Hepatic stellate cell (primary cell): ENCODE measurements around the gene CYB5A.
"Not testable (repeated sequence)": the region's sequence is repeated elsewhere in the genome, so short reads cannot be mapped to it uniquely, and the experiment has no call there.

Source experiments
- DNase-seq: peaks from one replicate; pipeline ENCODE4 v3.0.0; 2011; ENCODE audit warnings: low spot score

CYB5A gene

GRCh38 chr18:74291771-74292540 lies at the start of gene CYB5A:
TSS of gene CYB5A (minus strand) at chr18:74291963. CDS start at chr18:74291875, 88 bp downstream.
- peak; percentile 100 for DNase-seq

GRCh38 chr18:74337912-74338309 lies 46.1 kb upstream of the CYB5A start:
- no peak for DNase-seq

- no peak for DNase-seq
Observed at GRCh38 chr18:74337155-74337911, 45.6 kb upstream of the CYB5A start.

- no peak for DNase-seq
Observed at GRCh38 chr18:74336656-74337055, 44.9 kb upstream of the CYB5A start.

DNA sequence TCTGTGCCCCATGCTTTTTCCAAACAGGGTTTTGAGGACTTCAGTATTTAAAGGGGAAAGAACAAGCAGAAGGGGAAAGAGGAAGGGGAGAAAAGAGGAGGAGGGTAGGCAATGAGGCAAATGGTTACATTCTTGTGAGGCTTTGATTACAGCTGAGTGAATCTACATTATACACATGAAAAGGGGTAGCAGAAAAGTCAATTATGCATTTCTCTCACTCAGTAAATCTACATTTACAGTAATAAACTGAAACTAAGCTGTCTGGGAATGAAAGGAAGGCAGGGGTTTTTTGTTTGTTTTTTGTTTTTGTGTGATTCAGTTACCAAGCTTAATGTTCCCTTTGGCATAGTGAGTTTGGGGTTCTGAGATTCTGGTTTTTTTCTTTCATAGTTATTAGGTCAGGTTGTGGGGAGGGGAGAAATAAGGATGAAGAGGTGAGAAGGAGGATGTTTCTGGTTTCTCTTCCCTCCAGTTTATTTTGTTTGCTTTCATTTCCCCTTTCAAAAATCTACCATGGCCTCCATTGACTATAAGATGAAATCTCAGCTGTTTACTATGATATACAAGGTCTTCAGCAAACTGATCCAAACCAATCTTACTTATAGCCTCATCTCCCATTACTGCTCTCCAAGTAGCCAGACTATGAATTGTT lies 42.6 kb upstream of the CYB5A start:
- no peak for DNase-seq

- DNase-seq = no peak
Observed at GRCh38 chr18:74333091-74333490, 41.3 kb upstream of the CYB5A start.

DNA sequence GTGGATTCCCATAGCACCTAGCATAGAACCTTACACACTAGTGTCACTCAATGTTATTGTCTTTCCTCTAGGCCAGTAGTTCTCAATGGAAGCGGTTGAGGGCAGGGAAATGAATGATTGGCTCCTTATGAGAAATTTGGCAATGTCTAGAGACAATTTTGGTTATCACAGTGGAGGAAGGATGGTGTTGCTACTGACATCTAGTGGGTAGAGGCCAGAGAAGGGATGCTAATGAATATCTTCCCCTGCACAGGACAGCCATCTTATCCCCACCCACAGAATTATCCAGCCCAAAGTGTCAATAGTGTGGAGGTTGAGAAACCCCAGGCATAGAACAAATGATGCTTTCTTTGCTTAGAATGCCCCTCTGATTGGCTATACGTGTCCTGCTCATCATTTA lies 39.6 kb upstream of the CYB5A start:
- no peak for DNase-seq

GRCh38 chr18:74329688-74330205 lies 38.0 kb upstream of the CYB5A start:
- DNase-seq = no peak

GRCh38 chr18:74328206-74328605 lies 36.4 kb upstream of the CYB5A start:
- DNase-seq = no peak

GRCh38 chr18:74326791-74327190 lies 35.0 kb upstream of the CYB5A start:
- not testable (repeated sequence) for DNase-seq

- DNase-seq = no peak
Observed at GRCh38 chr18:74326231-74326630, 34.5 kb upstream of the CYB5A start.

DNA sequence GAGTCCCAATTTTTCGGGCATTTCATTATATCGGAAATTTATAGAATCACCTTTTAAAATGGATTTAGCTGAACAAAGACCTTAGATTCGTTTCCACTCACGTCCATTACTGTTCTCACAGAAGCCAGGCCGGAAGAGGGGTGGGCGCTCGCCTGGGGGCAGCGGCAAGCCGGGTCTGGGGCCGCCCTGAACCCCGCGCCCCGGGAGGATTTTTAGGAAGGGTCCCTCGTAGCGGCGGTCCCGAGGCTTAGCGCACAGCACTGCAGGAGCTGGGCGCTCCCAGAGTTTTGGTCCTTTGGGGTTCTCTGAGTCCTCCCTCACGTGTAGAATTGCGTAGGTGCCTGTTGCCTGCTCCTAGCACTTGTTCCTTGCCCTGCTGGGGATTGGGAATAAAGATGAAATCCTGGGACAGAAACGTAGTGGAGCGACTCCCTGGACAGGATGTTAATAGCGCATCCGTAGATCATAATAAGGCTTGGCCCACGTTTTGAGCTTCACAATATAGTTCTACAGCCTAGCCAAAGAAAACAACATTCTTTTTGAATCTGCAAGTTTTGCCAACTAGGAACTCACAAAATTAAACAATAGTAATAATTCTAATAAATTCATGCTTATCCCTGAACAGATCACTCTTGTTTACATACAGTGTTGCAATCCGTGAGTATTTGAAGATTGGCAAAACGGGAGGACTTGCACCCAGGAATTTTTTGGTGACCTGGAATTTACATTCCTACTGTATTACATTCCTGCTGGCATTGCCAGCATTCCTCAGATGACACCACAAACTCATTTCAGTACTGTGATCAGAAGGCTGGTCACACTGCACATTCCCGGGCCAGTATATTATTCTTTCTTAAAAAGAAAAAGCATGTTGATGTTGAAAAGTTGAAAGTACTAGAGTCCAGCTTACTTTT lies 24.8 kb upstream of the CYB5A start:
- DNase-seq = peak; percentile 45

DNA sequence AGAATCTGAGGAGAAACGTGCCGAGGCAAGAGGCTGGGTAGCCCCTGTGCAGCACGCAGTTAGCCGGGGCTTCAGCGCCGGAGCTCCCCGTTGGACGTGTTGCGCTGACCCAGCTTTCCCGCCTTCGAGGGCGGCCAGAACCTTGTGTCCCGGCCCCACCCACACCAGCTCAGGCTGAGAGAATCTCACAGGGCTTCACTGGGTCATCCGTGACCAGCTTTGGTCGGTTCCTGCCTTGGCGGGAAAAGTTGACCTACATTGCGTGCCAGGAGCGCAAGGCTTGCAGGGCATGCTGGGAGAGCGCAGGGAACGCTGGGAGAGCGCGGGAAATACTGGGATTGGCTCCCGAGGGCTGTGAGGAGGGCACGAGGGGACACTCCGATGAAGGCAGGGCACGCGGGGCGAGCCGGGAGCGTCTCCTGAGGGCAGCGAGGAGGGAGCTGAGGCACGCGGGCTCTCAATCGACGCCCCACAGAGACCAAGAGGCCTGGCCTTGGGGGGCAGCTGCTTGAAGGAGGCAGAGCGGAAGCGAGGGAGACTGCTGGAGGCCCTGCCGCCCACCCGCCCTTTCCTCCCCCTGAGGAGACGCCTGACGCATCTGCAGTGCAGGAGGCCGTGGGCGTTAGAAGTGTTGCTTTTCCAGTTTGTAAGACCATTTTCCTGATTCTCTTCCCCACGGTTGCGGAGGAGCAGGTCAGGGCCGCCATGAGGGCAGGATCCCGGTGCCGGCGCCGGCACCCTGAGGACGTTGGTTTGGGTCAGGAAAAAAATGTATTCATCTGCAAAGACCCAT lies 23.9 kb upstream of the CYB5A start, which contains the start of gene C18orf63:
TSS of gene C18orf63 (plus strand) at position 376 of the 793 bp plus-strand sequence. CDS start 2,027 bp downstream, outside the sequence.
- DNase-seq = no peak

- no peak for DNase-seq
Observed at GRCh38 chr18:74314759-74315463, 23.1 kb upstream of the CYB5A start.

DNA sequence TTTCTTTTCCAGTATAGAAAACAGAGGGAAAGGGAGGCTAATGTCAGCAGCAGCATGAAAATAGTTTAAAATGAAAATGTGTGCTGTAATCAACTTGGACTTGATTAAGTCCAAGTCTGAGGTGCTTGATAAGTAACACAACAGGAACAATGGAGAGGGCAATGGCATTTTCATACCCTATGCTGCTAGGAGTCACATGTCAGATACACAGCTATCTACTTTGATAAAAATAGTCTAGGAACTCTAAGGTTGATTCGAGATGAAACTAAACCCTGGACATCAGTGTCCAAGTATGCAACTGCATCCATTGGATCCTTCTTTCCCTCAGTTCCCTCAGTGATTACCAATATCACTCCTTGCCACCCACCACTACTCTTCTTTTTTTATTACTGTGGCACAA lies 19.2 kb upstream of the CYB5A start:
- no peak for DNase-seq

DNA sequence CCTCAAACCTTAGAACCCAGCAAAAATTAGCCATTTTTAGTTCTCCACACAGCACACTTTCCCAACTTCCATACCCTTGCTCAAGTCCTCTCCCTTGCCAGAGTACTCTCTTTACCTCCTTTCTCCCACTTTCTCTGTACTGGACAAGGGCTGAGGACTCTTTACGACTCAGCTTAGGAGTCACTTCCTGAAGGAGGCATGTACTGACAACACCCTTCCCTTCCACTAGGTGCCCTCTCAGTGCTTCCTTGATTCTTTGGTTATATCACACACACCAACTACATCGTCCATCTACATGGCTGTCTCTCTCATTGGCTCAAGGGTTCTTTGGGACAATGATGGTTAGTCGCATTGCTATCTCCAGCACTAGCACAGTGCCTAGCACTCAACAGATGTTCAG lies 18.6 kb upstream of the CYB5A start:
- DNase-seq = no peak

- DNase-seq = no peak
Observed at GRCh38 chr18:74303936-74304335, 12.2 kb upstream of the CYB5A start.

- DNase-seq = no peak
Observed at GRCh38 chr18:74303306-74303705, 11.5 kb upstream of the CYB5A start.

GRCh38 chr18:74299746-74300145 lies 8.0 kb upstream of the CYB5A start:
- DNase-seq = no peak

GRCh38 chr18:74299162-74299561 lies 7.4 kb upstream of the CYB5A start:
- DNase-seq = no peak
